Adrenal gland (tissue), 5 donors: ENCODE results near the gene GALNT7.

ENCODE experiments used
- POLR2A ChIP-seq, 2 donors: fragments of 450-650 bp; IDR thresholded peaks; one replicate each; pipeline ENCODE4 v1.6.1; 2017; ENCODE audit warnings: antibody characterized with exemption in 2 of 2, mild to moderate bottlenecking in 2 of 2, moderate library complexity in 1 of 2
- TF ChIP-seq, protein P1 (sequence below), 6 experiments: fragments of 450-650 bp in 4 of 6; fragments of 200-600 bp in 2 of 6; sonication (generic) in 1 of 6; IDR thresholded peaks; 1 replicate in 5 of 6; 2 replicates in 1 of 6; pipeline versions ENCODE4 v1.5.1 to v1.8.0; 2016 to 2021; ENCODE audit warnings: antibody characterized with exemption in 6 of 6, mild to moderate bottlenecking in 2 of 6, moderate library complexity in 1 of 6
- donor health status: DM: no; HTN: no; CAD: no.

DNA sequence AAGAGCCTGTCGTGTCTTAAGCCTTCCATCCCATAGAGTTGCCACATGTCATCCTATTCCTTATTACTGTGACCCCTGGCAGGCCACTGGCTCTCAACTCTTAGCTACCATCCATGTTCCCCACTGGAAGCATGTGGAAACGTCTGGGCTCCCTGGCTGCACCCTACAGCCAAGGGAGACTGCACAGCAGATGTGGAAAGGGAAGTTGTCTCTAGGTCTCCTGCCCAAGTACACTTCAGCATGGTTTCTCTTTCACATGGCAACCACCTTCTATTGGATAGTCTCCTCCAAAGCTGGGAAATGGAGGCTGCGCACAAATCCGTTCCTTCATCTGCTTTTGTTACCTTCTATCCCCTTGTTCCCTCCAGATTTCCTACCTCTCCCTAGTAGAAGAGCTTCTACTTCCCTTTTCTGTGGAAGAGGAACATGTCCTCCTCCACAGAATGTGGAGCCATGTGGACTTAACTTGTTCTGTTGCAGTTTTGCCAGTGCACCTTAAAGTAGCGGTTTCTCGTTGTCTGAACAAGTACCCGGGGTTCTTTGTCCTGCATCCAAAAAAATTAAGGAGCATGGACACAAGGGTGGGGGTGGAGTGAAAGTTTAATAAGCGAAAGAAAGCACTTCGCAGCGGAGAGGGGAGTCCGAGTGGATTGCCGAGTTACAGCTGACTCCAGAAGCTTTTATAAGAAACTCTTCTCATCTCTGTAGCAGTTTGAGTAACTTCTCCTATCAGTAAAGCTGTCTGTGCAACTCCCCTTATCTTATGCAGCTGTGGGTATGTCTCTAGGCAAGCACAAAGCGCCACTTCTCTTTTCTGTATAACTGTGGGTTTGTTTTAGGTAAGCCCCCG, 113.0 kb downstream of the GALNT7 start:
- TF ChIP-seq, protein P1, sequence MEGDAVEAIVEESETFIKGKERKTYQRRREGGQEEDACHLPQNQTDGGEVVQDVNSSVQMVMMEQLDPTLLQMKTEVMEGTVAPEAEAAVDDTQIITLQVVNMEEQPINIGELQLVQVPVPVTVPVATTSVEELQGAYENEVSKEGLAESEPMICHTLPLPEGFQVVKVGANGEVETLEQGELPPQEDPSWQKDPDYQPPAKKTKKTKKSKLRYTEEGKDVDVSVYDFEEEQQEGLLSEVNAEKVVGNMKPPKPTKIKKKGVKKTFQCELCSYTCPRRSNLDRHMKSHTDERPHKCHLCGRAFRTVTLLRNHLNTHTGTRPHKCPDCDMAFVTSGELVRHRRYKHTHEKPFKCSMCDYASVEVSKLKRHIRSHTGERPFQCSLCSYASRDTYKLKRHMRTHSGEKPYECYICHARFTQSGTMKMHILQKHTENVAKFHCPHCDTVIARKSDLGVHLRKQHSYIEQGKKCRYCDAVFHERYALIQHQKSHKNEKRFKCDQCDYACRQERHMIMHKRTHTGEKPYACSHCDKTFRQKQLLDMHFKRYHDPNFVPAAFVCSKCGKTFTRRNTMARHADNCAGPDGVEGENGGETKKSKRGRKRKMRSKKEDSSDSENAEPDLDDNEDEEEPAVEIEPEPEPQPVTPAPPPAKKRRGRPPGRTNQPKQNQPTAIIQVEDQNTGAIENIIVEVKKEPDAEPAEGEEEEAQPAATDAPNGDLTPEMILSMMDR (IDR thresholded peaks at IDR 0.05), result no peak
- TF ChIP-seq POLR2A (IDR thresholded peaks at IDR 0.05), result no peak
